T-helper 1 cell treated with Interleukin-12 subunit alpha and Interleukin-12 subunit beta and Interleukin-4 antibody, amounts not matched to agents 30 ng/mL and 1 ng/mL, for 36 hours (primary cell): Measurements from ENCODE around the gene RRH. TPM values are rescaled to one million over a fixed set of nuclear protein-coding genes. Genes with fewer than 3 reads are reported as not detected.
"Not testable (repeated sequence)": the region's sequence is repeated elsewhere in the genome, so short reads cannot be mapped to it uniquely, and the experiment has no call there.

ENCODE experiments used
- intact Hi-C: fragments of 100-400 bp; cut with micrococcal nuclease; formaldehyde crosslinking; loops from one replicate; pipeline ENCODE4 v1.15.1; 2024
- total RNA-seq: library from RNA; stranded (reverse); gene quantifications from 2 replicates; pipeline ENCODE4 v1.2.3, GENCODE V29; 2022

The RRH gene
- total RNA-seq, 1 donor from 2014 or later: not detected

DNA sequence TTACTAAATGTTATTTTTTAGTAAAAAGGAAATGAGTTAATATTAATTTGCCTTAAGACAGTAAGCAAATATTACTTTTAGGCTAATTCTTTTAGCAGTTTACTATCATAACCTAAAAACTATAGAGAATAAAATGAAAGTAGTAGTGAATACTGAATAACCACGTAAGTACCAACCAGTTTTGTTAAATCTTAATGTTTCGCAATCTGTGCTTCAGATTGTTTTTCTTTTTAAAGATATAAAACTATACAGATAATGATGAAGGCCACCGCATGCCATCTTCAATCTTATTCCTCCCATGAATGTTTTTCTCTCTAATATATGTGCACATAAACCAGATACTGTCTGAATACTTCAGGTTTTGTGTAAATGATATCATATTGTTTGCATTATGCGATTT lies 6.0 kb downstream of the RRH start:
- intact Hi-C loops: no loop called here

DNA sequence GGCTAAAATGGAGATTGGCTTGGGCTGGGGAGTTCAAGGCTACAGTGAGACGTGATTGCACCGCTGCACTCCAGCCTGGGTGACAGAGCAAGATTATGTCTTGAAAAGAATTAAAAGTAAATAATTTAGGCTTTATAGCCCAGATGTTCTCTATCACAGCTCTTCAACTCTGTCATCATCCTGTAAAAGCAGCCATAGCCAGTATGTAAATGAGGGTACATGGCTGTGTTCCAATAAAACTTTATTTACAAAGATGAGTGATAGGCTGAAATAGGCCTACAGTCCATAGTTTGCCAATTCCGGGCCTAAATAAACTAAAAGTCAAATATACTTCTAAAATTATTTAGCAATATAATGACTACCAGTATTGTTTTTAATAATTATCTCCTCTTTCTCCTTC lies 9.2 kb downstream of the RRH start:
- intact Hi-C loops: no loop called here

DNA sequence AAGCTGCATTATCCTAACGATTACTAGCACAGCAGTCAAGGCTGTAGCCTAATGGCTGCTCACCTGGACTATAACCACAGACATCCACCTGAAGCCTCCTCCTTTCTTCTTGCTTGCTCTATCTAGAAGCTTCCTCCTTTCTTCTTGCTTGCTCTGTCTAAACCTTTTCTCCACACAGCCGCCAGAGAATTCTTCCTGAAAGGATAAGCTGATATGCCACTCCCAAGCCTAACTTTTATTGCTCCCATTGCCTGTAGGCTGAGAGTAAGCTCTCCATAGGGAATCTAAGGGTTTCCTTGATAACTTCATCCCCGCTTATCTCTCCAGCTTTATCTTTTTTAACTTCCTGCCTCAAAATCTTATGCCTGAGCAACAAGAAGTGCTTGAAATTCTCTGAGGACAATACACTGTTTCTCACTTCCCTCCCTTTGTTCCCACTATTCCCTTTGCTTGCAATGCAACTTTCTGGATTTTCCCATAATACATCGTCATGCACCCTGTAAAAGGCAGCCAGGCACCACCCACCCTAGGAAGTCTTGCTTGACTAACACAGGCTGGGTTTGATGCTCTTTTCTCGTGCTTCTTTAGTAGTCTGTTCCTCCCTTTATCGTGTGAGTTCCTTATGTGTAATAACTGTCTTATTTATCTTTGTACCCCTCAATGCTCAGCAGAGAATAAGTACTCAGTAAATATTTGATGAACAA lies 18.8 kb downstream of the RRH start:
- intact Hi-C loops: no loop called here

DNA sequence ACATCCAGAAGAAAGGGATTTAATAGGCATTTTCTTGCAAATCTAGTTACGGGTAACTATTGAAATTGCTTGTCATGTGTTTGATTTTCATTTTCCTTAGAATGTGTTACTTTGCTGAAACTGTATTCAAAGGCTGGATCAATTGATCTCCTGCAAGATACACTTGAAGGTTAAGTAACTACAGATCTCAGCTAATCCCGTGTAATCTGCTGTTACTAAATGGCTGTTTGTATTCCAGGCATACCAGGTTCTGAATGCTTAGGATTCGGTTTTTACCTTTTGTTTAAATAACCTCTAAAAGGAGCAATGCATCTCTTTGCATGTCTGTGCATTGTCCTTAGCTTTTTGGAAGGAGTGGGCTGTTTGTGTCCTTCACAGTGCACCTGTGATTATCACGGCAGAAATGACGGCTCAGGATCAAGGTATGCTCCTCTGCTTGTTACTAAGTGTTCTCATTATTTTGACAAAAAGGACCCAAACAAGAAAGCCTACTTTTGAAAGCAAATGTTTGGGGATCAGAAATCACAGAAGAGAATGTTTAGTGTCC lies 20.2 kb downstream of the RRH start, which contains the start of gene LRIT3:
Gene LRIT3 (plus strand): TSS at position 212 of the 547 bp plus-strand sequence. CDS start 95 bp downstream, at position 307.
- intact Hi-C loops: no loop called here

DNA sequence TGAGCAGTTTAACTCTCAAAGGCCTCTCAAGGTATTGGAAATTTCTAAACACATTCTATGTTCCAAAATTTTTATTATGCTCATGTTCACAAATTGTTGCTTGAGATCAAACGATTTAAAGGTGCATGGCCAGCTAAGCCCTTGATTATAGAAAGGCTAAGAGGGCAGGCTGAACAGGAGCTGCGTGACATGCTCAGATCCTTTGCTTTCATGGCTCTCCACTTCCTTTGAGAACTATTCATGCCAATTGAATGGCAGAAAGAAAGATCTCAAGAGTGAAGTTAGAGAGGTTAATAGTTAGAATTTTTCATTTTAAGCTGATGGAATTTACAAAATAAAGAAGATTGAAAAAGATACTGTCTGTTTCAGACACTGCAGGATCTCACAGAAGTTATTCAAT lies 20.7 kb downstream of the RRH start:
- intact Hi-C loops: no loop called here

DNA sequence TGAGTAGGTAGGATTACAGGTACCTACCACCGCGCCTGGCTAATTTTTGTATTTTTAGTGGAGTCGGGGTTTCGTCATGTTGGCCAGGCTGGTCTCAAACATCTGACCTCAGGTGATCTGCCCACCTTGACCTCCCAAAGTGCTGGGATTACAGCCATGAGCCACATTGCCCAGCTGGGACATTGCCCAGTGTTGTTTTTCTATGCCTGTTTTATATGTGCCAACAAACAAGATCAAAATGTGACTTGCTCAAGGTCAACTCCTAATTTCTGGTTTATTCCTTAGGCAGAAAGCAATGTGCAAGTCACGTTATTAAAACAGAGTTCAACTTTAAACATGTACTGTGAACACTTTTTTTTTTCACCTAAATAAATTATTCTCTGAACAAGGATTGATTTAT lies 22.8 kb downstream of the RRH start:
- intact Hi-C loops: no loop called here

DNA sequence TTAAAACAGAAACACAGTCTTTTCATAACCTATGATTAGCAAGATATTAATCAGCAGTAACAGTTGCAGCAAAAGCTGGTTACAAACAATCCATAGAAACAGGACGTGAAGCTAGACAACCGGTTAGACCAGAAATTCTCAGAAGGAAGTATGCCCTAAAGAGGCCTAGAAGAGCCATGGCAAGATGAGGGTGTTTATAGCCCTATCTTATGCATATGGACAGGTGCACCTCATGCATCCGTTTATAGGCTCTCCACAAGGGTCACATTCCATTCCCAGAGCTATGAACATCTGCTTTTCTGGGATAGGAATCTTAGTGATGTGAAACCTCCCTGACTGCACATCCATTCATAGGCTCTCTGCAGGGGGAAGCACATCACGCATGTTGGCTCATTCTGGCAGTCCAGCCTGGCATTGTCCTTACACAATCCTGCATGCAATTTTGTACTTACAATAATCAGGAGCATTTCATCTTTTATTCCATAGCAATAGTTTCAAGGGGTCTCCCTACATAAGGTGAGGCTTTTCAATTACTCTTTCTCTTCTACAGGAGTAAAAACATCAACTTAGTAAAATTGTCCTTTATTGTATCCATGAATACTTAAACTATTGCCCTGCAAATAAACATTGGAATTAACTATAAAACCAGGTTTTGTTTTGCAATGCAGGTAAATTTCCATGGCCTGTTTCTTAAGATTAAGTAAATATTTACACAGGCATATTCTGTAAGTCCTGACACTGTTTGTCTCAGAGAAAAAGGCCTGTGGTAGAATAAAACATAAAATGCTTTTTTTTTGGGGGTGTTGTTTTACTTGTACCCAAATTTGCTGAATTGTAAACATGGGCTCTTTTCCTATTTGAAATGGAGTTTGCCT lies 31.9 kb downstream of the RRH start:
- intact Hi-C loops: not testable (repeated sequence)

DNA sequence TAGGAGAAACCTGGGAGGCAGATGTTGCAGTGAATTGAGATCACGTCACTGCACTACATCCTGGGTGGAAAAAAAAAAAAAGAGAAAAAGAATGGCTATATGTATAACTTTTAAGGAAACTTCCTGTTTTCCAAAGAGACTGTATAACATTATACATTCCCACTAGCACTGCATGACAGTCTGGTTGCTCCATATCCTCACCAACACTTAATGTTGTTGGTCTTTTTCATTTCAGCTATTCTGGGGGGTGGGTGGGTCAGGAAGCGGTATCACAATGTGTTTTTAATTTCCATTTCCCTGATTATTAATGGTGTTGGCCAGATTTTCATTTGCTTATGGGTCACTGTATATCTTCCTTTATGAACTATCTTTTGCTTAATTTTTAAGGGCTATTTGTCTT lies 33.5 kb downstream of the RRH start:
- intact Hi-C loops: no loop called here

DNA sequence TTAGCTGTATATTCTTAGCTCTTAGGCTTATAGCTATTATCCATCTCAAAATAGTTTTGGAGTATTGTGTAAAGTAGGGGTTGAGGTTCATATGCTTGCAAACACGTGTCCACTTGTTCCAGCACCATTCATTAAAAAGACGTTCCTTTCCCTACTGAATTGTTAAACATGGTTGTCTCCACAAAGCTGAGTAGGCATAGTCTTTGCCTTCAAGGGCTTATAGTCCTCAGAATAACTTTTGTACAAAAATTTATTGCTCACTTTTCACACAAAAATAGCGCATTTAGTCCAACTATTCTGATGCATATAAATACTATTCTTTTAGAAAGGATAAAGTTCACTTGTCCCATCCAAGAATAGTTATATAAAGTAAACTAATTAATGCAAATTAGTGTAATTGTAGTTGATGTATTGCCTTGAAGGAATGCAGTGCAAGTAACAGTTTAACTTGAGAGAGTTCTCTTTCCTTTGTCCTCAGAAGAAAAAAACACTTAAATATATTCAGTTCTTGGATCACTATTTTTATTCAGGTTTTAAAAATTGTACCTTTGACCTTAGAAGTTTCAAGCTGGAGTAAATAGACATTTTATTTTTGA lies 34.2 kb downstream of the RRH start:
- intact Hi-C loops: no loop called here

DNA sequence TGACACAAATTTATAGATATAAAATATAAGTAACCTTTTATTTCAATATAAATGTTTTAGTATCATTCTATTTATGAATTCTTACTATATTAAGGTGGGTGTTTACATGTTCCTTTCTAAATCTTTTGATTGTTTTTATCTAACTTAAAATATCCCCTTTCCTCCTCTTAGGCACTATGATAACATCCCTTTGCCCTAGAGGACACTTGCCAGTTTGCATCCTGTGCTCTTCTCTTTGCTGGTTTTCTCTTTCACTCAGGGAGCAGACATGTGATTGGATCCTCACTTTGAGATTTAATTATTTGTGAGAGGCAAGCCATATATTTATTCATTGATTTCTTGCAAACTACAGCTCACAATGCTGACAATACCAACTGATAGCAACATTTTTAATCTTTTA lies 36.4 kb downstream of the RRH start:
- intact Hi-C loops: no loop called here

DNA sequence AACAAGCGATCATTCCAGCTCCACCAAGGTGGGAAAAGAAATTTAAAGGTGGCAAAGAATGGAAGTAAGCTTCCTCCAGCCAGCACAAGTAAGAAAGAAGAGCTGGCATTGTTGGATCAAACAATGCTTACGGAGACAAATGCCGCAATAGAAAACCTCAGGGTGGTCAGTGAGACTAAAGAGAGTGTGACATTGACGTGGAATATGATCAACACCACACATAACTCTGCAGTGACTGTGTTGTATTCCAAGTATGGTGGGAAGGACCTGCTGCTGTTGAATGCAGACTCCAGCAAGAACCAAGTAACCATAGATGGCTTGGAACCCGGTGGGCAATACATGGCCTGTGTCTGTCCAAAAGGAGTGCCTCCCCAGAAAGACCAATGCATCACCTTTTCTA lies 42.3 kb downstream of the RRH start:
- intact Hi-C loops: no loop called here

DNA sequence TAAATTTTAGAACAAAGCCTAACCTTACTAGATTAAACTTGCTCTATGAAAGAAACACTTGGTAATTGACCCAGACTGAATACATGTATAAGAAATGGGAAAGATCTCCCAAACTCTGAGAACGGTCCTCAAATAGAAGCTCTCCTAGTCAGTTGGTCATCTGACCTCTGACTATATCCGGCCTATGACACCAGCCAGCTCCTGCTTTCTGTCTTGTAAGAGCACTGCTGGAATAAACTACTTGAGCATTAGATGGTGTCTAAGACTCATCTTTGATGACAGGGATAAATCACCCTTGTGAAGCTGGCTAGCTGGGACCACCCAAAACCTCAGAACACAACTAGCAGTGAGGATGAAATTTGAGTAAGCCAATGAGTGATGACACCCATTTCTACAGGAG lies 44.3 kb downstream of the RRH start:
- intact Hi-C loops: no loop called here

DNA sequence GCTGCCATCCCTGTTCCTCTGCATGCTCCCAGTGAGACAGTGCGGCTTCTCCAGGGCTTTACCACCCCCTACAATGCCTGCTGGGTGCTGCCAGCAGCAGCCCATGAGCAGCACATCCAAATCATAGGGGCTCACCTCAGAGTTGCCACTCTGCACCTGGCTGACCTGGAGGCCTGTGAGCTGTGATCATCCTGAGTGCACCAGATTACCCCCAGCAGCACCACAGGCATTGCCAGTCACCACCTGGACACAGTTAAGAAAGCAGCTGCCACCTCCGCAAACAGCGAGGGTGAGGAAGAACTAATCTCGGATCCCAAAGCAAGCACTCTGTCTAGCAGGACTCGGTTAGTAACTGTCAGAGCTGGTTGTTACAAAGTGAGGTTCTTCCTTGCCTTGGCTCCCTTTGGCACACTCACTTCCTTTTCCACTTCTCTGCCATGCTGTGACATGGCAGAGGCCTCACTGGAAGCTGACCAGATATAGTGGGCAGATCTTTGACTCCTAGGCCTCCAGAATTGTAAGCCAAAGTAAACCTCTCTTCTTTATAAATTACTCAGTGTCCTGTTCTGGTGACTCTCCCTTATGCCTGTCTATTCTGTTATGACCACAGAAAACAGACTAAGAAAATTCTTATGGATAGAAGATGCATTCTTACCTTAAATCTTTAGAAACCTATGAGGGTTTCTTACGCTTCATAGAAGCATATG lies 45.3 kb downstream of the RRH start:
- intact Hi-C loops: no loop called here

DNA sequence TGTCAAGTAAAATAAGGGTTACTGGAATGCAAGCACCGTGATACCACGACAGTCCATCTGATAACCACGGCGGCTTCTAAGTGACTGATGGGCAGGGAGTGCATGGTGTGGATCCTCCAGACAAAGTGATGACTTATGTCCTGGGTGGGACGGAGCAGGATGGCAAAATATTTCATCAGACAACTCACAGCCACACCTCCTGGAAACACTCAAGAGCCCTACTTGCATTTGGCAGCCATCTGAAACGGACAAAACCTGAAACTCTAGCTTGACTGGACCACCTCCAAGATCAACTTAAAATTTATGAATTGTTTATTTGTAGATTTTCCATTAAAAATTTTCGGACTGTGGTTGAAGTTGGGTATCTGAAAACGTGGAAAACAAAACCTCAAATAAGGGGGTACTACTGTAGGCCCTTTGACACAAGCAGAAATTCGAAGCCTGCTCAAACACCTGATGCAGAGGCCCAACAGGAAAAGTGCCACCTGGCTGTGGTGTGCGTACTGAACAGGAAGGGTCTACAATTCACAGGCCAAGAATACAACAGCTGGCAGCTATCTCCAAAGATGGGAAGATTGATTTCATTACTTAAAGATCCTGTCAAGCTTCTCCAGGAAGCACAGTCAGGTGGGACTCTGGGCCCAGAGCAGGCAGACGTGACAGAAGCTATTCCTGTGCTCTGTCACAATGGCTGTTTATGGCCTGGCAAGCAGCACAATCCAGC lies 46.2 kb downstream of the RRH start:
- intact Hi-C loops: no loop called here

DNA sequence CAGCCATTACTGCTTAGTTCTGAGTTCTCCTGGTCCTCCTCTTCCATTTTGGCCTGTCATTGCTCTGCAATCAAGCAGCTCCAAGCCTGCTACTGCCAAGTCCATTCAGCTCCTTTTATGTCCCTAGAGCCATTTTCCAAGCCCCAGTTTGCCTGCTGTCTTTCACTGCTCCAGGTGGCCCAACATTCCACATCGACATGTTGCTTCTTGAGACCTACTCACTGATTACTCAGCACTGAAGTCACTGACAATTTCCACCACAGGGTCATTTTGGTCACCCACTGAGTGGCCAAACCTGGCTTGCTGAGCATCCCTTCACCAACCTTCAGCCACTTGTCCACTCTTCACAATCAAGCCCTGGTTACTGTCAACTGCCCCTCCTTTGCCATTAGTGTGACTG lies 47.3 kb downstream of the RRH start:
- intact Hi-C loops: no loop called here

DNA sequence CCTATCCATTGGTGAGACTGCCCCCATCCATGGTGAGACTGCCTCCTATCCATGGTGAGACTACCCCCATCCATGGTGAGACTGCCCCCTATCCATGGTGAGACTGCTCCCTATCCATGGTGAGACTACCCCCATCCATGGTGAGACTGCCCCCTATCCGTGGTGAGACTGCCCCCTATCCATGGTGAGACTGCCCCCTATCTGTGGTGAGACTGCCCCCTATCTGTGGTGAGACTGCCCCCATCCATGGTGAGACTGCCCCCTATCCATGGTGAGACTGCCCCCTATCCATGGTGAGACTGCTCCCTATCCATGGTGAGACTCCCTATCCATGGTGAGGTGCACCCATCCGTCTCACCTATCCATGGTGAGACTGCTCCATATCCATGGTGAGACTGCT lies 47.8 kb downstream of the RRH start:
- intact Hi-C loops: not testable (repeated sequence)

DNA sequence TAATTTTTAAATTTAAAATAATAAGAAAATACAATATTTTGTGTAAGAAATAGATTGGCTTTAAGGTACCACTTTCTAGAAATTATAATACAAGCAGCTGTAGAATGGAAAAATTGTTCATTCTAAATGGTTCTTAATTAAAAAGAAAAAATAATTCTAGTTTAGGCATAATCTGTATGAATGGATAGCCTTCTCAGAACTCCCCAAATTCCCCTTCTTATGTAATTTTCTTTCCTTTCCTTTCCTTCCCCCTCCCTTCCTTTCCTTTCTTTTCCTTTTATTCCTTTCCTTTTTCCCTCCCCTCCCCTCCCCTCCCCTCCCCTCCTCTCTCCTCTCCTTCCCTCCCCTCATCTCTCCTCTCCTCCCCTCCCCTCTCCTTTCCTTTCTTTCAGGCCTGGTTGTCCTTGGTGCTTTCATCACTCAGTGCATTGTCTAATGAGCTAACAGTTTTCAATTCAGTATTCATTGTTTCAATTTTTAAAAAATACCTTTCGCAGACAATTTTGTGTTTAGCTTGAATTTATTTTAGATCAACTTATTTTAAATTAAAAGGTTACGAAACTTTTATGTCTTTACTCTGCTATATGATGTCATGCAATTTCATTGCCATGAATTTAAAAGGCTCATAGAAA lies 49.0 kb downstream of the RRH start:
- intact Hi-C loops: no loop called here

DNA sequence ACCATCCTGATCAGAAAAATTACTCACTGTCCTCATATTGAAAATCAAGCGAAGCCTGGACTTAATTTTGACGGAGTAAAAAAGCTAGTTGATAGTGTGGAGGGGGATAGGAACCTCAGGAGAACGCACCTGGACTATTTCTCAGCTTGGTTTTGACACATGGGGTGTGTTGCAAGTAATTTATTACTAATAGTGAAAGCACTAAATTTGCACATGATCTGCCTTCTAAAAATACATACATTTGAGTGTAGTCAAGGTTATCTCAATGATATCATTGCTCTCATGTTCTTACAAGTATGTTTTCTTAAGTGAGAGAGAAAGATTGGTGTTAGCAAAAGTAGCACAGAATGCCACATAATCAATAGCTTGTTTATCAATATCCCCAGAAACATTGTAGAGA lies 49.6 kb downstream of the RRH start:
- intact Hi-C loops: no loop called here

DNA sequence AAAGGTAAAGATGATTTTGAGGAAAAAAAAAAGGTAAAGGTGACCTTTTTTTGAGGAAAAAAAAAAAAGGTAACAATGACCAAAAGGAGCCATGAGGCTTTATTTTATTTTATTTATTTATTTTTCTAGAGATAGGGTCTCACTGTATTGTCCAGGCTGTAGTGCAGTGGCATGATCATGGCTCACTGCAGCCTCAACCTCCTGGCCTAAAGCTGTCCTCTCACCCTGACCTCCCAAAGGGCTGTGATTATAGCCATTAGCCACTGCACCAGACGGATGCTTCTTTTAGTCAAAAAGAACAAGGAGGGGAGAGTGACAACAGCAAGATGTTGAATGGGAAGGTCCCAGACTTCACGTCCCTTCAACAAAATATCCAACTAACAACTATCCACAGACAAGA lies 50.6 kb downstream of the RRH start:
- intact Hi-C loops: no loop called here

DNA sequence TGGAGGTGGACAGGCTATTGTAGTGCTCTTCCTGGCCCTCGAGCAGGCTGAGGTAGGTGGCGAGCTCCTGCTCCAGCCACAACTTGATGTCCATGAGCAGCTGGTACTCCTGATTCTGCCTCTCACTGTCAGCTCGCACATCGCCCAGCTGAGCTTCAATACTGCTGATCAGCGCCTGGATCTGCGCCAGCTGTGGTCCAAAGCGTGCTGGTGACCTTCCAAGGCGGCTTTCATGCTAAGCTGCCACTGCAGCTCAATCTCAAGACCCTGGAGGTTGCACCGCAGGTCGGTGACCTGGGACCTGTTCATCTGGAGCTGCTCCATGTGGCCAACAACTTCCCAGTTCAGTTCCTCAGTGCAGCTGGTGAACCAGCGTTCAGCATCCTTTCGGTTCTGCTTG lies 51.3 kb downstream of the RRH start:
- intact Hi-C loops: no loop called here
